Ishikawa (cell line): ENCODE results near the gene EDEM3.

ENCODE experiments used
- CEBPB ChIP-seq: IDR thresholded peaks from 2 replicates; pipeline ENCODE4 v1.6.1; 2012
- EP300 ChIP-seq: IDR thresholded peaks from 2 replicates; pipeline ENCODE4 v1.6.1; 2012; ENCODE audit warnings: borderline replicate concordance
- NFIC ChIP-seq: IDR thresholded peaks from 2 replicates; pipeline ENCODE4 v1.6.1; 2012
- RAD21 ChIP-seq: IDR thresholded peaks from 2 replicates; pipeline ENCODE4 v1.6.1; 2012; ENCODE audit warnings: low read depth
- TEAD4 ChIP-seq: IDR thresholded peaks from 2 replicates; pipeline ENCODE4 v1.6.1; 2012
- YY1 ChIP-seq: IDR thresholded peaks from 2 replicates; pipeline ENCODE4 v1.6.1; 2012; ENCODE audit warnings: low read depth
- ZBTB7A ChIP-seq: IDR thresholded peaks from 2 replicates; pipeline ENCODE4 v1.6.1; 2012; ENCODE audit warnings: low read depth
- TF ChIP-seq, protein P1 (sequence below): IDR thresholded peaks from 2 replicates; pipeline ENCODE4 v1.6.1; 2012
- TF ChIP-seq, protein P2 (sequence below): IDR thresholded peaks from 2 replicates; pipeline ENCODE4 v1.6.1; 2012

GRCh38 chr1:184724843-184725242 is 29.8 kb downstream of the EDEM3 start:
- no peak for TF ChIP-seq CEBPB
- TF ChIP-seq RAD21 = no peak
- TF ChIP-seq NFIC = no peak
- TF ChIP-seq, protein P1, sequence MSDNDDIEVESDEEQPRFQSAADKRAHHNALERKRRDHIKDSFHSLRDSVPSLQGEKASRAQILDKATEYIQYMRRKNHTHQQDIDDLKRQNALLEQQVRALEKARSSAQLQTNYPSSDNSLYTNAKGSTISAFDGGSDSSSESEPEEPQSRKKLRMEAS = no peak
- no peak for TF ChIP-seq EP300
- TF ChIP-seq ZBTB7A = no peak
- TF ChIP-seq YY1 = no peak
- no peak for TF ChIP-seq TEAD4
- TF ChIP-seq, protein P2, sequence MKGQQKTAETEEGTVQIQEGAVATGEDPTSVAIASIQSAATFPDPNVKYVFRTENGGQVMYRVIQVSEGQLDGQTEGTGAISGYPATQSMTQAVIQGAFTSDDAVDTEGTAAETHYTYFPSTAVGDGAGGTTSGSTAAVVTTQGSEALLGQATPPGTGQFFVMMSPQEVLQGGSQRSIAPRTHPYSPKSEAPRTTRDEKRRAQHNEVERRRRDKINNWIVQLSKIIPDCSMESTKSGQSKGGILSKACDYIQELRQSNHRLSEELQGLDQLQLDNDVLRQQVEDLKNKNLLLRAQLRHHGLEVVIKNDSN = no peak
